Stimulated activated CD4-positive, alpha-beta T cell treated with anti-CD3 and anti-CD28 coated beads, Interleukin-4, amount 100 ng/mL, for 48 hours (primary cell): ENCODE results near the gene TRPV5.

Source experiments
- DNase-seq, 2 donors: peaks; one replicate each; pipeline ENCODE4 v3.0.0-alpha.2; 2020; ENCODE audit warnings: low read depth in 2 of 2

TRPV5 gene

GRCh38 chr7:142940966-142941535 lies 7.5 kb upstream of the TRPV5 start:
- no peak for DNase-seq

- no peak for DNase-seq
Measured at GRCh38 chr7:142939226-142939910, 5.8 kb upstream of the TRPV5 start, which contains the start of gene LLCFC1. LLCFC1 (plus strand) TSS chr7:142939484; CDS start chr7:142939622, 138 bp downstream.

GRCh38 chr7:142938611-142939010 lies 5.1 kb upstream of the TRPV5 start:
- DNase-seq, result no peak

- no peak for DNase-seq
Measured at GRCh38 chr7:142935941-142936565, 2.5 kb upstream of the TRPV5 start.

- DNase-seq, result no peak
Measured at GRCh38 chr7:142934056-142934455, 510 bp upstream of the TRPV5 start.

- DNase-seq, result no peak
Measured at GRCh38 chr7:142933092-142933475, 462 bp downstream of the TRPV5 start.

GRCh38 chr7:142932386-142933091 lies 1.0 kb downstream of the TRPV5 start:
- no peak for DNase-seq

- no peak for DNase-seq
Measured at GRCh38 chr7:142930126-142930730, 3.3 kb downstream of the TRPV5 start.

GRCh38 chr7:142927949-142928348 lies 5.6 kb downstream of the TRPV5 start:
- DNase-seq, result no peak

- DNase-seq, result no peak
Measured at GRCh38 chr7:142927085-142927745, 6.3 kb downstream of the TRPV5 start.

GRCh38 chr7:142925413-142925812 lies 8.1 kb downstream of the TRPV5 start:
- no peak for DNase-seq

GRCh38 chr7:142923391-142923790 lies 10.2 kb downstream of the TRPV5 start:
- DNase-seq, result no peak

GRCh38 chr7:142919656-142920055 lies 13.9 kb downstream of the TRPV5 start:
- no peak for DNase-seq

- no peak for DNase-seq
Measured at GRCh38 chr7:142918901-142919300, 14.6 kb downstream of the TRPV5 start.

GRCh38 chr7:142917447-142917846 lies 16.1 kb downstream of the TRPV5 start:
- no peak for DNase-seq

- no peak for DNase-seq
Measured at GRCh38 chr7:142916508-142916907, 17.0 kb downstream of the TRPV5 start.

GRCh38 chr7:142915315-142915714 lies 18.2 kb downstream of the TRPV5 start:
- DNase-seq, result no peak

GRCh38 chr7:142914121-142914520 lies 19.4 kb downstream of the TRPV5 start:
- no peak for DNase-seq

GRCh38 chr7:142913566-142913965 lies 20.0 kb downstream of the TRPV5 start:
- no peak for DNase-seq

GRCh38 chr7:142913051-142913450 lies 20.5 kb downstream of the TRPV5 start:
- DNase-seq, result no peak

GRCh38 chr7:142910481-142910880 lies 23.1 kb downstream of the TRPV5 start:
- DNase-seq, result no peak

- no peak for DNase-seq
Measured at GRCh38 chr7:142910031-142910433, 23.5 kb downstream of the TRPV5 start.
